Astrocyte of the hippocampus (primary cell): ENCODE measurements around the gene LRRC14B.

ENCODE experiments used
- DNase-seq: peaks from one replicate; pipeline ENCODE4 v3.0.0; 2011; ENCODE audit warnings: low read depth, low spot score

LRRC14B gene

GRCh38 chr5:191949-192690 is 825 bp downstream of the LRRC14B start:
- DNase-seq, result no peak

GRCh38 chr5:192691-192969 is 1.3 kb downstream of the LRRC14B start:
- DNase-seq, result no peak

- no peak for DNase-seq
These were observed 1.9 kb downstream of the LRRC14B start for GRCh38 chr5:192970-193831.

- no peak for DNase-seq
These were observed 2.8 kb downstream of the LRRC14B start for GRCh38 chr5:194102-194501.

- DNase-seq, result no peak
These were observed 3.4 kb downstream of the LRRC14B start for GRCh38 chr5:194603-195209.

GRCh38 chr5:195401-196160 is 4.3 kb downstream of the LRRC14B start:
- no peak for DNase-seq

- no peak for DNase-seq
These were observed 5.1 kb downstream of the LRRC14B start for GRCh38 chr5:196350-196749.

GRCh38 chr5:197031-197430 is 5.7 kb downstream of the LRRC14B start:
- DNase-seq, result peak; percentile 58

- DNase-seq, result no peak
These were observed 6.7 kb downstream of the LRRC14B start for GRCh38 chr5:197892-198489.

- no peak for DNase-seq
These were observed 7.4 kb downstream of the LRRC14B start for GRCh38 chr5:198516-199196.

- no peak for DNase-seq
These were observed 8.1 kb downstream of the LRRC14B start for GRCh38 chr5:199197-199949.

- no peak for DNase-seq
These were observed 8.8 kb downstream of the LRRC14B start for GRCh38 chr5:199950-200645.

GRCh38 chr5:200985-201384 is 9.7 kb downstream of the LRRC14B start:
- no peak for DNase-seq

GRCh38 chr5:201672-202071 is 10.4 kb downstream of the LRRC14B start:
- DNase-seq, result no peak

- no peak for DNase-seq
These were observed 12.1 kb downstream of the LRRC14B start for GRCh38 chr5:203246-203930.

- no peak for DNase-seq
These were observed 12.7 kb downstream of the LRRC14B start for GRCh38 chr5:204001-204400.

GRCh38 chr5:204462-204861 is 13.2 kb downstream of the LRRC14B start:
- DNase-seq, result no peak

- no peak for DNase-seq
These were observed 13.8 kb downstream of the LRRC14B start for GRCh38 chr5:204966-205670.
